NK-92 treated with Interleukin-12 subunit alpha and Interleukin-12 subunit beta, amount 100 ng/mL, for 24 hours (cell line): Measurements from ENCODE around the gene CCBE1.
"Not testable (repeated sequence)": the region's sequence is repeated elsewhere in the genome, so short reads cannot be mapped to it uniquely, and the experiment has no call there.

Source experiments
- DNase-seq: peaks from one replicate; lab custom pipeline; 2025; lab: John Stamatoyannopoulos, UW

Gene CCBE1

DNA sequence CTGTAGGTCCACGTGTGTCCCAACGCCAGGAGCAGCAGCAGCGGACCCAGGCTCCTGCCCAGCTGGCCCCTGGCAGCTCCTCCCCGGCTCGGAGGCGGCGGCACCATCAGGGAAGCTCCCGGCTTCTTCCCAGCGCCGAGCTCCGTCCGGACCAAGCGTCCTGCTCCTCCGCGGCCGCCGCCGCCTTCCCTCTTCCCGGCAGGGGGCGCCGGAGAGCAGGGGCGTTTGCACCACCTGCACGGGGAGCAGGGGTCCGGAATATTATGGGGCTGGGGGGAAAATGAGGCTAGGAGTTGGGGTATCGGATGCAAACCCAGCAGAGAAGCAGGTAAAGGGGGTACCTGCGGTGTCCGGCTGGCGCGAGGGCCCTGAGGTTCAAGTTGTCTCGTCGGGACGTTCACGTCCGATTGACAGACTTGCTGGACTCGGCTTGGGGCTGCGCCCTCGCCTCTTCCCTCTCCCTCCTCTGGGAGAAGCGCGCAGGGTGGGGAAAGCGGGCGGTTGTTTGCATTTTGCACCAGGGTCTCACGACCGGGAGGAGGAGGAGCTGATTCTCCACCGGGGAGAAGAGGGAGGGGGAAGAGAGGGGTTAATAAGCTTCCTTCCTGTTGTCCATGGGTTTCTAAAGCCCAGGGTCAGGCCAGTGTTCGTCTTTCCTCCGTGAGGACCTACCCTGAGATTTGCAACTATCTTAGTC lies at the start of gene CCBE1:
Gene CCBE1 (minus strand): TSS at position 188 of the 697 bp plus-strand sequence.
- DNase-seq = no peak

GRCh38 chr18:59744271-59744721 lies 47.1 kb upstream of the CCBE1 start:
- no peak for DNase-seq

DNA sequence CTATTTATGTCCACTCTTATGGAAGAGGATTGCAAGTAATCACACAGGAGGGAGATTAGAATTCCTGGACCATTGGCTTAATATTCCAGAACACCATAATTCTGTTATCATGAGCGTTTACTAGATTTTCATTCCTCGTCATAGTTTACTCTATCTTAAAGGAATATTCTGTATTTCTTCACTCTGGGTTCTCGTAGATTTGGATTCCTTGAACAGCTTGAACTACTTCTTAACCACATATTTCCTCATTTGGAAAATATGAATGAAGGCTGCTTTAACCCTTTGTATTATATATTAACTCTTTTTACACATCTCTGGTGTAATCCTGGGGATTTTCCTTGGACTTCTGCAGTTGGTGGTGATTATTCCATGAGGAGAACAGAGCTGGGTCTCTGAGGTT lies 46.3 kb upstream of the CCBE1 start:
- no peak for DNase-seq

- no peak for DNase-seq
Observed at GRCh38 chr18:59742325-59743111, 45.3 kb upstream of the CCBE1 start.

GRCh38 chr18:59740141-59740540 lies 42.9 kb upstream of the CCBE1 start:
- DNase-seq = no peak

- DNase-seq = no peak
Observed at GRCh38 chr18:59737776-59738300, 40.6 kb upstream of the CCBE1 start.

DNA sequence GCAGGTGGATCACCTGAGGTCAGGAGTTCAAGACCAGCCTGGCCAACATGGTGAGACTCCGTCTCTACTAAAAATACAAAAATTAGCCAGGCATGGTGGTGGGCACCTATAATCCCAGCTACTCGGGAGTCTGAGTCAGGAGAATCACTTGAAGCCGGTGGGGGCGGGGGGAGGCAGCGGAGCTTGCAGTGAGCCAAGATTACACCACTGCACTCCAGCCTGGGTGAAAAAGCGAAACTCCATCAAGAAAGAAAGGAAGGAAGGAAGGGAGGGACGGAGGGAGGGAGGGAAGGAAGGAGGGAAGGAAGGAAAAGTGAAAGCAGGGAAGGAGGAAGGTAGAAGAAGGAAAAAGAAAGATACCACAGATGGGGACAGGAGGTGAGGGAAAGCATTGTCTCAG lies 40.1 kb upstream of the CCBE1 start:
- DNase-seq = not testable (repeated sequence)

- DNase-seq = no peak
Observed at GRCh38 chr18:59736061-59736460, 38.8 kb upstream of the CCBE1 start.

GRCh38 chr18:59735269-59735860 lies 38.1 kb upstream of the CCBE1 start:
- DNase-seq = no peak

GRCh38 chr18:59733421-59733820 lies 36.2 kb upstream of the CCBE1 start:
- DNase-seq = no peak

- DNase-seq = no peak
Observed at GRCh38 chr18:59730896-59731295, 33.7 kb upstream of the CCBE1 start.

- DNase-seq = no peak
Observed at GRCh38 chr18:59729781-59730180, 32.6 kb upstream of the CCBE1 start.

DNA sequence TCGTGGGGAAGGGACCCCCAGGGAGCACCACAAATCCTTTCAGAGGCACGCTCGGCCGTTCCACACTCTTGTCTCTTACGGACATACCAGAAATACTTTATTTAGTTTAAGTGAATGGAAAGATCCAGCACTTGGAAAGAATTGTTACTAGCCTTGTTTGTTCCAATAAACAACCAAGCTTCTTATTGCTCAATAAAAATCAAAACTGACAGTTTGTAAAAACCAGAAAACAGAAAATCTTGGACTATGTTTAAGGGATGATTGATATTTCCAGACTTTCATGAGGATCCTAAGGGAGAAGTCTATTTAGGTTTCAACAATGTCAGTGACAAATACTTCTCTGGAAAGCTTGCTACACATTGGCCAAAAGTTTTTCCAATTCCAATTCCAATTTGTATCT lies 31.6 kb upstream of the CCBE1 start:
- DNase-seq = no peak

DNA sequence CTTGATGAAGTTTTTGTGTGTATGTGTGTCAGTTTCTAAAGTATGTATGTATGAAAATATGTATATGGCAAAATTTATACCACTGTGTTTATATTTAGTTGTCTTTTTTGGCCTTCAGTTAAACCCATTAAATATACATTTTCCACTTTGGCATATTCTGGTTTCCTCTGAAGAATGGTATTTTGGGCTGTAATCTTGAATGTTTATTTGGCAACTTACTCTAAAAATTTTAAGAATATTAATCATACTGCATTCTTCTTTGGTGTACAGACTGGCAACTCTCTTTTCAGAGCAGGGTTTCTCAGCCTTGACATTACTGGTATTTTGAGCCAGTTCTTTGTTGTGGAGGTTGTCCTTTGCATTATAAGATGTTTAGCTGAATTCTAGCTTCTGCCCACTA lies 27.9 kb upstream of the CCBE1 start:
- no peak for DNase-seq

- no peak for DNase-seq
Observed at GRCh38 chr18:59724103-59724502, 26.9 kb upstream of the CCBE1 start.

DNA sequence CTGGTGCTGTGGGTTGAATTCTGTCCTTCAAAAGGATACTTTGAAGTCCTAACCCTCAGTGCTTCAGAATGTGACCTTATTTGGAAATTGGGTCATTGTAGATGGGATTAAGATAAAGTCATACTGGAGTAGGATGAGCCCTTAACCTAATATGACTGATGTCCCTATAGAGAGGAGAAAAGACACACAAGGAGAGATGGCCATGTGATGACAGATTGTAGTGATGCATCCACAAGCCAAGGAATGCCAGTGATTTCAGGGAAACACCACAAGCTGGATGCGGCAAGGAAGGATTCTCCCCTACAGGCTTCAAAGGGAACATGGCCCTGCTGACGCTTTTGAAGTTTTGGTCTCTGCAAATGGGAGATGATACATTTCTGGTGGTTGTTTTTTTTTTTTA lies 24.7 kb upstream of the CCBE1 start:
- DNase-seq = no peak

DNA sequence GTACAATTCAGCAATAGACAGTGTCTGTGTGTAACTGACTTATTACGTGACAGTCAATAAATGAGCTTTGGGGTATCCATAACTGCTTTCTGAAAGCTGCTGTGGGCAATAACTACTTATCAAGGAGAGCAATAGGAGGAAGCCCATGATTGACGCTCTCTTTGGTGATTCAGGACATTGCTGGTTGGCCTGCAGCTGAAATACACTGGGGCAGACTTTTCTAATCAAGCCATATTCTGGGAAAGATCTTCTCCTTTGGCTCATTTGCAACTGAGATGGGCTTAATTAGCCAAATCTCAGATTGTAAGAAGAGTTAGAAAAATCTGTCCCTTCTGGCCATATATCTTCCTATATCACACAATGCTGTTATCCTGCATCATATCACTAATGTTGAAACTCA lies 24.0 kb upstream of the CCBE1 start:
- DNase-seq = no peak

- DNase-seq = no peak
Observed at GRCh38 chr18:59719544-59720181, 22.4 kb upstream of the CCBE1 start.

DNA sequence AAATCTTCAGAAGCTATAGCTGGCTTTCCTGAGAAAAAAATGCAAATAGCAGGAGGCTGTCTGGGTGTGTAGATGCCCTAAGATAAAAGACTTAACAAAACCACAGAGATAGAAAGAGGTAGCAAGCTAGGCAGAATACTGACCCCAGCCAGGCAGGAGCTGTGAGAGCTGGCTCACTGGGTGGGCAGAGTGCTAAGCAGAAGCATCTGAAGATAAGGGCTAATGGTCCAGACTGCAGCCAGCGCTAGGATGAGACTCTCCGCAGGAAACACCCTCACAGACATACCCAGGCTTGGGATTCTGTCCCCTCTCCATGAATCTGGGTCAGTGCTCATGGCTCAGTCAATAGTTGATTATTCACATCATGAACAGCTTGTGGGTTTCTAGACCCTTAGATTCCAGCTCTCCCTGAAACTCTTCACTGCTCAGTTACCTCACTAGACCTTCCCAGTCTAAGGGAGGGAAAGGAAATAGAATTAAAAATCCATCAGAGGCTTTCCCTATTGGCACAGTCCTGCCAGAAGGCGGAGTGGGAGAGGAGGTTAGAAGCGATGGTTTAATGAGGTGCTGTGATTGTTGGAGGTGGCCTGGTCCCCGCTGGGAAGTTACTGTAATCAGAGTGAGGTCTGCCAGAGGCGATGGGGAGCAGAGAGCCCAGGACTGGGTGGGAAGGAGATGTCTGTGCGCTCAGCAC lies 21.4 kb upstream of the CCBE1 start:
- DNase-seq = no peak

DNA sequence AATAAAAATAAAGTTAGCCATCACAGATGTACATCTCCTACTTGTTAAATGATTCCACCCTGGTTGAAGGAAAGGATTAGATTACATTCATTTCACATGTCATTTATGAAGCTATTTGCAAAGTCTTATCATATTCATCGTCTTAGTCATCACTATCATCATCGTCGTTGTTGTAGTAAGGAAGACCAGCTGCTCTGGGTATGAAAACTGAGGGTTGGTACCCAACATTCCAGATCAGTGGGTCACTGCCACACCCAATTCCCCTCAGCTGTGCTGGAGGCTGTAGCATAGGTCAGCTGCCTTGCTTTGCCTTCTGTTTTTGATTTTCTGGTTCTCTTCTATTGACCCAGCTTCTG lies 20.9 kb upstream of the CCBE1 start:
- no peak for DNase-seq

DNA sequence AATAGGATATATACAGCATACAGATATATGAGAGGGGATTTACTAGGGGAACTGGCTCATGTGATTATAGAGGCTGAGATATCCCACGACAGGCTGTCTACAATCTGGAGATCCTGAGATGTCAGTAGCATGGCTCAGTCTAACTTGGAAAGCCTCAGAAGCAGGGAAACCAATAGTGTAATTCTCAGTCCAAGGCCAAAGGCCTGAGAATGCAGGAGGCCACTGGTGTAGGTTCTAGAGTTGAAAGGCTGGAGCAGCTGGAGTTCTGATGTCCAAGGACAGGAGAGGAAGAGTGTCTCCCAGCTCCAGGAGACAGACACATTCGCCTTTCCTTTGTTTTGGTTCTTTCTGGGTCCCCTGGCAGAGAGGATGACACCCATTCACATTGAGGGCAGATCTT lies 20.1 kb upstream of the CCBE1 start:
- no peak for DNase-seq

- DNase-seq = no peak
Observed at GRCh38 chr18:59715966-59716369, 18.7 kb upstream of the CCBE1 start.
